ENCODE results near the gene MED16.
"Not testable (repeated sequence)": the region's sequence is repeated elsewhere in the genome, so short reads cannot be mapped to it uniquely, and the experiment has no call there.

MED16 gene

DNA sequence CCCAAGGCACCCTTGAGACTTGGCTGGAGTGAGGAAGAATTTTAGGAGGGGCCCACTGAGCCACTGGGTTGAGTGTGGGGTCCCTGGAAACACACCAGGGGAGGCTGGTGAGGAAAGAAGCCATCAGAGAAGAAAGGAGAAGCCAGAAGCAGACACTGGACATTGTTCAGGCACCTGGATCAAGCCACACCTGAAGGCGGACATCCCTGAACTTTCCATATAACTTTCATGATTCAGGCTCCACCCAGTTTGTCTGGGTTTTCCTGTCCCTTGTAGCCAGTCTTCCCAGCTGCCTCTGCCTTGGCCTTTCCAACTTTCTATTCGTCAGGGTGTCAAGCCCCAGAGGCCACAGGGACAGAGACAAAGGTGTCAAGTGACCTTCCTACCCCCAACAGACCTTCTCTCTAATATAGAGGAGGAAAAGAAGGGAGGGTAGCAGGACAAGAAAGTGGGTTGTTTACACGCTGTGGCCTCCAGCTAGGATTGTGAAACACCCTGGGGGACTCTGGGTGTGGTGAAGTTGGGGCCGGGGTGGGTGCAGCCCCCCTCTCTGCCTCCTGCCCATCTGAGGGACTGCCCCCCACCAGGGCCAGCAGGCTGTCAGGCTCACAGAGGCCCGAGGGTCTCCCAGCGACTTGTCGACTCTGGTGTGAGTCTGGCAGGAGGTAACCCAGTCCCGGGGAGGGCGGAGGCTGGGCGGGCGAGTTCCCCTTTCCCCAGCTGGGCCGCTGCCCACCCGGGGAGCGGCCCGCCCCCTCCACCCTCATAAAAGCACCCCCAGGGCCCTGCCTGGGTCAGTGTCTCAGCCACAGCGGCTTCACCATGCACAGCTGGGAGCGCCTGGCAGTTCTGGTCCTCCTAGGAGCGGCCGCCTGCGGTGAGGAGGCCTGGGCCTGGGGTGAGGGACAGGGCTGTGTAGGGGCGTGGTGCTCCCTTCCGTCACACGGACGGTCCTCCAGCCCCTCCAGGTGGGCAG is 33.8 kb downstream of the MED16 start, which contains the start of gene CFD:
CFD (plus strand) TSS at position 797 of the 976 bp plus-strand sequence; CDS start at position 823, 26 bp downstream.
- DNase-seq: peak in 5 of 51 donors; percentile 22 to 33 (median 29)

DNA sequence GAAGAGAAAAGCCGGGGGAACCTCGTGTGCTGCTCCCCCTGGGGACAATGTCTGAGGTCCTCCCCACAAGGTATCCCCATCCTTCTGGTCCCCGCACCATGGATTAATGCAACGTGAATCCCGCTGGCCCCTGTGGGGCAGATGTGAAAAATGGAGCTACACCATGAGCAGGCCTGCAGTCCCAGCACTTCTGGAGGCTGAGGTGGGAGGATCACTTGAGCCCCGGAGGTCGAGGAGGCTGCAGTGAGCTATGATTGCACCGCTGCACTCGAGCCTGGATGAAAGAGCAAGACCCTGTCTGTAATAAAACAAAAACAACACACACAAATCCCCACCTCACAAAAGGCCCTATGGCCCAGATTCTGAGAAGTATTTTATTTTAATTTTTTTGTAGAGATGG is 34.7 kb downstream of the MED16 start:
- no peak for DNase-seq

GRCh38 chr19:855566-856120 is 37.3 kb downstream of the MED16 start:
- DNase-seq: no peak

GRCh38 chr19:855142-855541 is 37.8 kb downstream of the MED16 start:
- DNase-seq: no peak

DNA sequence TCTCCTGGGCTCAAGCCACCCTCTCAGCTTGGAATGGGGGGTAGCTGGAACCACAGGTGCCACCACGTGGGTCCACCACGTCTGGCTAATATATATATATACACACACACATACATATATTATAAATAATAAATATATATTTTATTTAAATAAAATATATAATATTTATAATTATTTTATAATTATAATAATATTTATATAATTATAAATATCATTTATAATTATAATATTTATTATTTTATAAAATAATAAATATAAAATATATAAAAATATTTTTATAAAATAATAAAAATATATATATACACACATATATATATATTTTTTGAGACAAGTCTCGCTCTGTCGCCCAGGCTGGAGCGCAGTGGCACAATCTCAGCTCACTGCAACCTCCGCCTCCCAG is 38.4 kb downstream of the MED16 start:
- DNase-seq: no peak

DNA sequence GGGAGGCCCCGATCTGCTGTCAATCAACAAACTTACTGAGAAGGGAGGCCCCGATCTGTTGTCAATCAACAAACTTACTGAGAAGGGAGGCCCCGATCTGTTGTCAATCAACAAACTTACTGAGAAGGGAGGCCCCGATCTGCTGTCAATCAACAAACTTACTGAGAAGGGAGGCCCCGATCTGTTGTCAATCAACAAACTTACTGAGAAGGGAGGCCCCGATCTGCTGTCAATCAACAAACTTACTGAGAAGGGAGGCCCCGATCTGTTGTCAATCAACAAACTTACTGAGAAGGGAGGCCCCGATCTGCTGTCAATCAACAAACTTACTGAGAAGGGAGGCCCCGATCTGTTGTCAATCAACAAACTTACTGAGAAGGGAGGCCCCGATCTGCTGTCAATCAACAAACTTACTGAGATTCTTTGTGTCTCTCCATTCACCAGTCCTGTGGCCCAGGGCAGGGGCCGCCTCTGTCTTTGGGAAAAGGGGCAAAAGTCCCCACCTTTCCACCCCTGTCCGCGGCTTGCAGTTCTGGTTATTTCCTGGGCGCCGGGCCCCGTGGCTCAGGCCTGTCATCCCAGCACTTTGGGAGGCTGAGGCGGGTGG is 39.3 kb downstream of the MED16 start:
- DNase-seq: not testable (repeated sequence)

DNA sequence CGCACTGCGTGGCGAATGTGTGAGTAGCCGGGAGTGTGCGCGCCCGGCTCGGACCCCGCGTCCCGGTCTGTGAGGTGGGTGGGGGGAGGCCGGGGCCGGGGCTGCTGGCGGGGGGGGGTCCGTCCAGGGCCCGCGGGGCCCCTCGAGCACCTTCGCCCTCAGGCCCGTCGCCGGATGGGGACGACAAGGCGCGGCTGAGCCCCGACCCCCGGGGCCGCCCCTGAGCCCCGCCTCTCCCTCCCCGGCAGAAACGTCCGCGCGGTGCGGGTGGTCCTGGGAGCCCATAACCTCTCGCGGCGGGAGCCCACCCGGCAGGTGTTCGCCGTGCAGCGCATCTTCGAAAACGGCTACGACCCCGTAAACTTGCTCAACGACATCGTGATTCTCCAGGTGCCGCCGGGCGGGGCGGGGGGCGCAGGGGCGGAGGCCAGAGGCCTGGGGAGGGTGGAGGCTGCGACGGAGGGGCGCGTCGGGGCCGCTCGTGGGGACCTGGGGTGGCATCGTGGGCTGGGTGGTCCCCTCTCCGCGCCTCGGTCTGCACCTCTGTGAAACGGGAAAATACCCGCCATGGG is 39.9 kb downstream of the MED16 start:
- no peak for DNase-seq

DNA sequence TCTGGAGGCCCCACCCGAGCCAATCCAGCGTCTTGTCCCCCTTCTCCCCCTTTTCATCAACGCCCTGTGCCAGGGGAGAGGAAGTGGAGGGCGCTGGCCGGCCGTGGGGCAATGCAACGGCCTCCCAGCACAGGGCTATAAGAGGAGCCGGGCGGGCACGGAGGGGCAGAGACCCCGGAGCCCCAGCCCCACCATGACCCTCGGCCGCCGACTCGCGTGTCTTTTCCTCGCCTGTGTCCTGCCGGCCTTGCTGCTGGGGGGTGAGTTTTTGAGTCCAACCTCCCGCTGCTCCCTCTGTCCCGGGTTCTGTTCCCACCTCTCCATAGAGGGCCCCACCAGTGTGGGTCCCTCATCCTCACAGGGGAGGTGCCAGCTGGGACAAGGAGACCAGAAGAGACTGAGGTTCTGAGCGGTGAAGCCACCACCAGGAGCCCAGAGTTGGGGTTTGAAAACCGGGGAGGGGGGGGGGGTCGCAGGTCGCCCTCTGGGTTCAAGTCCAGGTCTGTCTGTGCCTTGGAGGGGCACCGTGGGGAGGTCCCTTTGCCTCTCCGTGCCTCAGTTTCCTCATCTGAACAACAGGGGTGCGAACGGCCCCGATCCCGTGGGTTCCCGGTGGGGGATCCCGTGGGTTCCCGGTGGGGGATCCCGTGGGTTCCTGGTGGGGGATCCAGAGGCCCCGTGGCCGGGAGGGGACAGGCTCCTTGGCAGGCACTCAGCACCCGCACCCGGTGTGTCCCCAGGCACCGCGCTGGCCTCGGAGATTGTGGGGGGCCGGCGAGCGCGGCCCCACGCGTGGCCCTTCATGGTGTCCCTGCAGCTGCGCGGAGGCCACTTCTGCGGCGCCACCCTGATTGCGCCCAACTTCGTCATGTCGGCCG is 40.6 kb downstream of the MED16 start, which contains the start of gene ELANE:
ELANE (plus strand) TSS at position 168 of the 878 bp plus-strand sequence; CDS start at position 194, 26 bp downstream.
- DNase-seq: no peak

- no peak for DNase-seq
Observed at GRCh38 chr19:850979-851335, 42.0 kb downstream of the MED16 start.

DNA sequence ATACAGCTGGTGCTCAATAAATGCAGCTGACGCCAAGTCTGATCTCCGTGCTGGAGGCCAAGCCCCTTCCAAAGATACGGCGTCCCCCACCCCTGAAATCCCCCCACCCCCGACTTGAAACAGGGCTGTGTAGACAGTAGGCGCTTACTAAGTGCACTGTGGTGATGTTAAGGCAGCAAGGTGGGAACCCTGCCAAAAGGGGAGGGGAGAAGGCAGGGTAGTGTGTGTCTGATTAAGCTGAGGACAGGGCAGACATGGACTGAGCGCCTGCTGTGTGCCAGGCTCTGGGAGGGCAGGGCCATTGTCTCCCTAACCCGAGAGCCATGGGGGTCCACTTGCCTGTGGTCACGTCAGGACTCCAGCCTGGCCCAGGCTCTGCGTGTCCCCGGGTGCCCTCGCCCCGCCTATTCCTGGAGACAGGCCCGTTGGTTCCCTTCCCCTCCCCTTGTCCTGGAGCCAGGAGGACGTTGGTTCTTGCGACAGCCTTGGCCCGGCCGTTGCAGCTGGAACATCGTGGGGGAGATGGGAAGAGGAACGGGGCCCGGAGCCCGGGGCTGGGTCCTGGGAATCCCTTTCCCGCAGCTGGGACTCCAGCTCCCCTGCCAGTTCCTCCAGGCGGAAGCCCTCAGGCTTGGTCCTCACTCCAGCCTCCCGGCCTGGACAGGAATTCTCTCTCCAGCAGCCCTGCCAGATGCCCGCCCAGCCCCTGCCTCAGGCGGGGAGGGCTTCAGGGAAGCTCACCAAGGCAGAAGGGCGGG is 42.6 kb downstream of the MED16 start:
- DNase-seq: peak in 28 of 51 donors; percentile 13 to 82 (median 44)

GRCh38 chr19:849195-849594 is 43.8 kb downstream of the MED16 start:
- not testable (repeated sequence) for DNase-seq

GRCh38 chr19:848386-848921 is 44.5 kb downstream of the MED16 start:
- no peak for DNase-seq

DNA sequence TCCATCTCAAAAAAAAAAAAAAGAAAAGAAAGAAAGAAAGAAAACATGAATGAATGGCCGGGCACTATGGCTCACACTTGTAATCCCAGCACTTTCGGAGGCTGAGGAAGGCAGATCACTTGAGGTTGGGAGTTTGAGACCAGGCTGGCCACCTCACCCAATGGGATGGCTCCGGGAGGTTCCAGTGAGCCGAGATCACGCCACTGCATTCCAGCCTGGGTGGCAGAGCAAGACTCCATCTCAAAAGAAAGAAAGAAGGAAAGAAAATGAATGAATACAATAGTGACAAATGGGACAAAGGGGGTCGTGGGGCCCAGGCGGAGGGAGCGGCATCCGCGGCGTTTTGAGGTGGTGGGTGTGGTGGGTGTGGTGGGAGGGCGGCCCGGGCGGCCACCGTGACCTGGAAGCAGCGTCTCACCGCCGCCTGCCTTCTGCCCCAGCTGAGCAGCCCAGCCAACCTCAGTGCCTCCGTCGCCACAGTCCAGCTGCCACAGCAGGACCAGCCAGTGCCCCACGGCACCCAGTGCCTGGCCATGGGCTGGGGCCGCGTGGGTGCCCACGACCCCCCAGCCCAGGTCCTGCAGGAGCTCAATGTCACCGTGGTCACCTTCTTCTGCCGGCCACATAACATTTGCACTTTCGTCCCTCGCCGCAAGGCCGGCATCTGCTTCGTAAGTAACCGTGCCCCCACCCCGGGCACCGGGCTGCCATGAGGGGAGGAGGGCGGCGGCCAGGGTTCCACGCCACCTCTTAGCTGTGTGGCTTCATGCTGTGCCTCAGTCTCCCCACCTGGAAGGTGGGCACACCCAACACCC is 47.1 kb downstream of the MED16 start:
- no peak for DNase-seq

DNA sequence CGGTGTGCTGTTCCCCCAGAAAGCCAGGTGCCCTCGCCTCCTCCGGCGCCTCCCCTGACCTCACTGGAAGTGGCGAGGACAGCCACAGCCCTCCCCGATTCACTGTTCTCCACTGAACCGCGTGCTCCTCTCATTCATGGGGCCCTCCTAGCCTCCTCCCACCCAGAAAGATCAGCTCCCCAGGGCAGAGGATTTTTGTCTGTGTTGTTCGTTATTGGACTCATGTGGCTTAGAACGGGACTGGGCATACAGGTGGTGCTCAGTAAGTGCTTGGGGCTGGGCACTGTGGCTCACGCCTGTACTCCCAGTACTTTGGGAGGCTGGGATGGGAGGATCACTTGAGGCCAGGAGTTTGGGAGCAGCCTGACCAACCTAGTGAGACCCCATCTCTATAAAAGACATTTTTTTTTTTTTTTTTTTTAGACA is 48.4 kb downstream of the MED16 start:
- no peak for DNase-seq

DNA sequence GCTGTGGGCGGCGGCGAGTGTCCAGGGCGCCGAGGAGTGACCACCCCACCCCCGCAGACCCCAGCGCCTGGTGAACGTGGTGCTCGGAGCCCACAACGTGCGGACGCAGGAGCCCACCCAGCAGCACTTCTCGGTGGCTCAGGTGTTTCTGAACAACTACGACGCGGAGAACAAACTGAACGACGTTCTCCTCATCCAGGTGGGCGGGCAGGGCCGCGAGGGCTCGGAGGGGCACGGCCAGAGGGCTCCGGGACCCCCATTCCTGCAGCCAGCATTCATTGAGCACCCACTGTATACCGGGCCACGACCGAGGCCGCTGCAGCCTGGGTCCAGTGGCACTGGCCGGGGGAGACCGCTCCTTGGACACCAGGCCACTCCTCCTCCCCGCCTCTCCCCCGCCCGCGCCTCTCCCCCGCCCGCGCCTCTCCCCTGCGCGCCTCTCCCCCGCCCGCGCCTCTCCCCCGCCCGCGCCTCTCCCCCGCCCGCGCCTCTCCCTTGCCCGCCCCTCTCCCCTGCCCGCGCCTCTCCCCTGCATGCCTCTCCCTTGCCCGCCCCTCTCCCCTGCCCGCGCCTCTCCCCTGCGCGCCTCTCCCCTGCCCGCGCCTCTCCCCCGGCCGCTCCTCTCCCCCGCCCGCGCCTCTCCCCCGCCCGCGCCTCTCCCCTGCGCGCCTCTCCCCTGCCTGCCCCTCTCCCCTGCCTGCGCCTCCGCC is 49.0 kb downstream of the MED16 start:
- no peak for DNase-seq

DNA sequence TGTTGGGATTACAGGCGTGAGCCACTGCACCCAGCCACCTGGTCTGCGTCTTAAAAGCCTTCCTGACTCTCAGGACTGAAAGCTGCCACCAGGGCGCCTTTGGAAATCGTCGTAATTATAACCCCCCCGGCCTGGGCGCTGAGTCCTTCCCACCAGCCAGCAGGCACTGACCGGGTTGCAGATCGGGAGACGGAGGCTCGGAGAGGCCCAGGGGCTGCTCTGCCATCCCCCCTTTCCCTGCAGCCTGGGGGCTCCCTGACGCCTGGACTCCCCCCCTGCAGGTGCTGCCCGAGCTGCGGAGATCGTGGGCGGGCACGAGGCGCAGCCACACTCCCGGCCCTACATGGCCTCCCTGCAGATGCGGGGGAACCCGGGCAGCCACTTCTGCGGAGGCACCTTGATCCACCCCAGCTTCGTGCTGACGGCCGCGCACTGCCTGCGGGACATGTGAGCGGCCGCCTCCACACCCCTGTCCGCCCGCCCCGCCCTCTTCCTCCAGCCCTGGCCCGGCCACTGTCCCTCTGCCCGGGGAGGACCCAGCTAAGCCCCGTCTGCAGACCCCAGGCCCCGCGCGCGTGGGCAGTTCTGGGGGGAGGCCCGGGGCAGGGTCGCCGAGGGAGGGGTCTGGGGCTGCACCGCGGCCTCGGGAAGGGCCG is 49.7 kb downstream of the MED16 start:
- DNase-seq: no peak

DNA sequence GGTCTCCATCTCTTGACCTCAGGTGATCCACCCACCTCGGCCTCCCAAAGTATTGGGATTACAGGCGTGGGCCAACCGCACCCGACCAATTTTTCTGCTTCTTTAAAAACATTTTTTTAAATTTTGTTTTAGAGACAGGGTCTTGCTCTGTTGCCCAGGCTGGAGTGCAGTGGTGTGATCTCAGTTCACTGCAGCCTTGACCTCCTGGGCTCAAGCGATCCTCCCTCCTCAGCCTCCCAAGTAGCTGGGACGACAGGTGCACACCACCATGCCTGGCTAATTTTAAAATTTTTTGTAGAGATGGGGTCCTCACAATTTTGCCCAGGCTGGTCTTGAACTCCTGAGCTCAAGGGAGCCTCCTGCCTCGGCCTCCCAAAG is 50.2 kb downstream of the MED16 start:
- DNase-seq: not testable (repeated sequence)
